ENCODE data around the gene SUSD3.
"Not testable (repeated sequence)": the region's sequence is repeated elsewhere in the genome, so short reads cannot be mapped to it uniquely, and the experiment has no call there.

The SUSD3 gene

GRCh38 chr9:93099551-93100275, 41.2 kb downstream of the SUSD3 start:
- no peak for DNase-seq (ENCODE audit: low read depth)
- TF ChIP-seq CTCF (conservative IDR thresholded peaks at IDR 0.05; ENCODE audit: control insufficient read depth, insufficient read depth, low read depth, low read length), result no peak
- no peak overlapping the region for H3K4me3 ChIP-seq (ENCODE audit: control insufficient read depth, low read depth, low read length)

GRCh38 chr9:93100276-93100636, 41.8 kb downstream of the SUSD3 start:
- no peak for DNase-seq (ENCODE audit: low read depth)
- H3K4me3 ChIP-seq (ENCODE audit: control insufficient read depth, low read depth, low read length), result no peak overlapping the region
- no peak for TF ChIP-seq CTCF (conservative IDR thresholded peaks at IDR 0.05; ENCODE audit: control insufficient read depth, insufficient read depth, low read depth, low read length)

GRCh38 chr9:93101086-93101485, 42.6 kb downstream of the SUSD3 start:
- not testable (repeated sequence) for H3K4me3 ChIP-seq (ENCODE audit: control insufficient read depth, low read depth, low read length); DNase-seq (ENCODE audit: low read depth)

GRCh38 chr9:93105620-93106019, 47.1 kb downstream of the SUSD3 start:
- no peak for DNase-seq (ENCODE audit: low read depth)
- no peak overlapping the region for H3K4me3 ChIP-seq (ENCODE audit: control insufficient read depth, low read depth, low read length)
- no peak for TF ChIP-seq CTCF (conservative IDR thresholded peaks at IDR 0.05; ENCODE audit: control insufficient read depth, insufficient read depth, low read depth, low read length)

- DNase-seq (ENCODE audit: low read depth), result no peak
- TF ChIP-seq CTCF (conservative IDR thresholded peaks at IDR 0.05; ENCODE audit: control insufficient read depth, insufficient read depth, low read depth, low read length), result no peak
These were observed 48.8 kb downstream of the SUSD3 start for GRCh38 chr9:93107151-93107824.

GRCh38 chr9:93107825-93108161, 49.3 kb downstream of the SUSD3 start:
- no peak for TF ChIP-seq CTCF (conservative IDR thresholded peaks at IDR 0.05; ENCODE audit: control insufficient read depth, insufficient read depth, low read depth, low read length)
- DNase-seq (ENCODE audit: low read depth), result no peak
- no peak overlapping the region for H3K4me3 ChIP-seq (ENCODE audit: control insufficient read depth, low read depth, low read length)

More at GRCh38 chr9:93107151-93107824, 48.8 kb downstream of the SUSD3 start:
- no peak overlapping the region for H3K4me3 ChIP-seq (ENCODE audit: control insufficient read depth, low read depth, low read length)

- no peak overlapping the region for H3K4me3 ChIP-seq (ENCODE audit: control insufficient read depth, low read depth, low read length)
- no peak for DNase-seq (ENCODE audit: low read depth)
- TF ChIP-seq CTCF (conservative IDR thresholded peaks at IDR 0.05; ENCODE audit: control insufficient read depth, insufficient read depth, low read depth, low read length), result no peak
These were observed 50.0 kb downstream of the SUSD3 start for GRCh38 chr9:93108291-93109041.
